ENCODE data around the gene MYRIP. TPM values are rescaled to one million over a fixed set of nuclear protein-coding genes. Genes with fewer than 3 reads are reported as not detected.
A peak's percentile ranks its signal among the peaks of the same experiment; 100 is the strongest.

MYRIP gene
- total and polyA plus RNA-seq, 10 donors, result 1.5 to 35.2 (median 16.2) TPM

DNA sequence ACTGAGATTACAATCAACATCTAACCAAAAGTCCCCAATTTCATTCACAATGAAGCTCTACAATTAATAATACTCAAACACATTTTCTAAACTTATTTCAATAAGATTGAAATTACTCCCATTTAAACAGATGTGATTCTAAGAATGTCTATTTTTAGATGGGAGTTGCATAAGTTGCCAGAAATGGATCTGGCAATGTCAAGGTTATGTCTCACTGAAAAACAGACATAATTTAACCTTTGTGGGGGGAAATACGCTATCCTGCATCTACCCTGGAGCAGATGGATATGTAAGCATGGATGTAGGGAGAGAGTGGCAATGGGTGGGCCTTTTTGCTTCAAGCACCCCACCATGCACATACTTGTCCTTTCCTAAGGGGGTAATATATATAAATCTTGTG lies 493.4 kb downstream of the MYRIP start:
- WGBS, 5 donors, result 44 to 69% (median 50%) methylated on average over 1 of the region's 1 CpG
- intact Hi-C loops (cut with DNase I; ENCODE audit: low total_unique reads), result no loop called here
- TF ChIP-seq, protein P1, sequence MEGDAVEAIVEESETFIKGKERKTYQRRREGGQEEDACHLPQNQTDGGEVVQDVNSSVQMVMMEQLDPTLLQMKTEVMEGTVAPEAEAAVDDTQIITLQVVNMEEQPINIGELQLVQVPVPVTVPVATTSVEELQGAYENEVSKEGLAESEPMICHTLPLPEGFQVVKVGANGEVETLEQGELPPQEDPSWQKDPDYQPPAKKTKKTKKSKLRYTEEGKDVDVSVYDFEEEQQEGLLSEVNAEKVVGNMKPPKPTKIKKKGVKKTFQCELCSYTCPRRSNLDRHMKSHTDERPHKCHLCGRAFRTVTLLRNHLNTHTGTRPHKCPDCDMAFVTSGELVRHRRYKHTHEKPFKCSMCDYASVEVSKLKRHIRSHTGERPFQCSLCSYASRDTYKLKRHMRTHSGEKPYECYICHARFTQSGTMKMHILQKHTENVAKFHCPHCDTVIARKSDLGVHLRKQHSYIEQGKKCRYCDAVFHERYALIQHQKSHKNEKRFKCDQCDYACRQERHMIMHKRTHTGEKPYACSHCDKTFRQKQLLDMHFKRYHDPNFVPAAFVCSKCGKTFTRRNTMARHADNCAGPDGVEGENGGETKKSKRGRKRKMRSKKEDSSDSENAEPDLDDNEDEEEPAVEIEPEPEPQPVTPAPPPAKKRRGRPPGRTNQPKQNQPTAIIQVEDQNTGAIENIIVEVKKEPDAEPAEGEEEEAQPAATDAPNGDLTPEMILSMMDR (IDR thresholded peaks at IDR 0.05 in 8 of 11, conservative IDR thresholded peaks at IDR 0.05 in 3 of 11), result no peak

DNA sequence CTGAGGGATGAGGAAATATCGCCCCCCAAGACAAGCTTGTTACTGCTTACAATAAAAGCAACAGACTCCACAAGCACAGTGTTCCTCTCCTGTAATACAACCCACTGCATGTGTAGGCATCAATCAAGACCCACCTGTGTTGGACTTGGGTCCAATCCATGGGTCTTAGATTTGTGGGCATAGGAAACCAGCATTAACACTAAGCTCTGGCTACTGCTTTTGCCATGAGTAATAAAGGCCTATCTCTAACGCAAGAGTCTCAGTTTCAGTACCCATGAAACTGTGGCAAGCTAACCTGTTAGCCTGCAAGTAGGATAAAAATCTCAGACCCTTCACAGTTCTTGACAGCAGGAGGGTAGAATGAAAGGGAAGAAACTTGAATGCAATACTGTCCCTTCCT lies 494.9 kb downstream of the MYRIP start:
- Histone ChIP-seq H3K36me3 (peaks cover 0 to 17% (median 0%) of the 10 kb centered on the region in 6 donors), H3K27me3 (replicated peaks in 1 of 7) (no peaks in the 10 kb centered on the region), H3K4me3 (no peak overlapping the region), H3K27ac (no peak overlapping the region), H3K9me3 (peaks cover 0 to 6% (median 0%) of the 10 kb centered on the region in 8 donors), H3K4me1 (peaks cover 4 to 46% (median 26%) of the 10 kb centered on the region in 6 donors)
- TF ChIP-seq POLR2A (IDR thresholded peaks at IDR 0.05) (no peak), POLR2AphosphoS5 (IDR thresholded peaks at IDR 0.05) (no peak)
- TF ChIP-seq, protein P1 (IDR thresholded peaks at IDR 0.05 in 8 of 11, conservative IDR thresholded peaks at IDR 0.05 in 3 of 11), result no peak
- intact Hi-C loops (cut with DNase I; ENCODE audit: low total_unique reads), result no loop called here
- no peak for DNase-seq
- WGBS, 5 donors, result 75 to 96% (median 90%) methylated on average over 2 of the region's 2 CpGs

More for the DNA sequence above, 493.4 kb downstream of the MYRIP start:
- peaks cover 0 to 39% (median 18%) of the 10 kb centered on the region in 6 donors for H3K4me1 ChIP-seq
- H3K27ac ChIP-seq, result peak overlapping the region in 1 of 8 donors; percentile 12
- peaks cover 0 to 26% (median 1%) of the 10 kb centered on the region in 6 donors for H3K36me3 ChIP-seq
- H3K4me3 ChIP-seq, result no peak overlapping the region
- H3K27me3 ChIP-seq (replicated peaks in 1 of 7), result no peaks in the 10 kb centered on the region
- no peak for DNase-seq
- peaks cover 0 to 6% (median 0%) of the 10 kb centered on the region in 8 donors for H3K9me3 ChIP-seq

DNA sequence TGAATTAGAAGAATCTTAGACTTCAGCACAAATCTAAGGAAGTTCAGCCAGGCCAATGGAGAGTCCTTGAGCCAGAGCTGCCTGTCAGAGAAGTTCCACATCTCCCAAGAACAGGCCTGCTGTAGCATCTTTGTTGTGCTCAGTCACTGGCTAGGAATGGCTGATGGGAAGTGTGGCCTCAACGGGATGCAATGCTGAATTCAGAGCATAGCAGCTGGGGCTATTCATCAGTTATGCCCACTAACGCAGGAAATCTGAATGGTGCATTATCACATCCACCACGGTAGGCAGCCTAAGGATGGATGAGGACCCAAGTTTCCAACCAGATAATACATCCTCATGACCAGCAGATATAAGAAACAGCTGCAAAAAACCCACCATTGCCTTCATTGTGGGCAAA lies 496.9 kb downstream of the MYRIP start:
- WGBS, 5 donors, result 91 to 96% (median 93%) methylated on average over 3 of the region's 3 CpGs
- TF ChIP-seq, protein P1 (IDR thresholded peaks at IDR 0.05 in 8 of 11, conservative IDR thresholded peaks at IDR 0.05 in 3 of 11), result no peak
- intact Hi-C loops (cut with DNase I; ENCODE audit: low total_unique reads), result no loop called here

DNA sequence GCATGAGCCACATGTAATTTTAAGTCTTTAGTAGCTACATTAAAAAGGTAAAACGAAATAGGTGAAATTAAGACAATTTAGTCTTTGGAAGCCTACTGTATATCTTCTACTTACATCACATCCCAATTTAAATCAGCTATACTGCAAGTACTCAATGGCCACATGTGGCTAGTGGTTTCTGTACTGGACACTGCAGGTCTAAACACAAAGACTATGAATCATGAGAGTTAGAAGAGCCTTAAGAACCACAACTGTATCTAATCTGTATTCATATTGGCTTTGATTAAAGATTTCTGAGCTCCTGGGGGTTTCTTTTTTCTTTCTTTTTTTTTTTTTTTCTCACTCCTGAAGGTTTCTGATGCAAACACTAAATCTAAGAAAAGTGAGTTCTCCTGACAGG lies 497.8 kb downstream of the MYRIP start:
- Histone ChIP-seq H3K27me3 (replicated peaks in 1 of 7) (no peaks in the 10 kb centered on the region), H3K36me3 (peaks cover 0 to 14% (median 9%) of the 10 kb centered on the region in 6 donors), H3K4me3 (no peak overlapping the region), H3K9me3 (peaks cover 0 to under 1% (median 0%) of the 10 kb centered on the region in 8 donors), H3K27ac (no peak overlapping the region), H3K4me1 (peaks cover 20 to 47% (median 31%) of the 10 kb centered on the region in 6 donors)
- DNase-seq, result no peak
- WGBS, 5 donors, result 86 to 93% (median 91%) methylated on average over 1 of the region's 1 CpG
- intact Hi-C loops (cut with DNase I; ENCODE audit: low total_unique reads), result no loop called here
- TF ChIP-seq POLR2AphosphoS5 (IDR thresholded peaks at IDR 0.05) (no peak), POLR2A (IDR thresholded peaks at IDR 0.05) (no peak)
- TF ChIP-seq, protein P1 (IDR thresholded peaks at IDR 0.05 in 8 of 11, conservative IDR thresholded peaks at IDR 0.05 in 3 of 11), result no peak

More for the DNA sequence above, 496.9 kb downstream of the MYRIP start:
- peaks cover 11 to 39% (median 23%) of the 10 kb centered on the region in 6 donors for H3K4me1 ChIP-seq
- peaks cover 0 to 6% (median 2%) of the 10 kb centered on the region in 6 donors for H3K36me3 ChIP-seq
- no peaks in the 10 kb centered on the region for H3K27me3 ChIP-seq (replicated peaks in 1 of 7)
- H3K27ac ChIP-seq, result no peak overlapping the region
- peaks cover 0 to 6% (median 0%) of the 10 kb centered on the region in 8 donors for H3K9me3 ChIP-seq
- DNase-seq, result no peak
- H3K4me3 ChIP-seq, result no peak overlapping the region
